ENCODE results near the gene ANAPC4. TPM values are rescaled to one million over a fixed set of nuclear protein-coding genes. Genes with fewer than 3 reads are reported as not detected.

The ANAPC4 gene
- polyA plus RNA-seq, 1 donor from 2014 or later: 78.1 TPM

- H3K9me3 ChIP-seq (ENCODE audit: low read length): no peaks in the 10 kb centered on the region
- no peak overlapping the region for H3K4me2 ChIP-seq (ENCODE audit: low read length)
- no peaks in the 10 kb centered on the region for H3K9me2 ChIP-seq (ENCODE audit: insufficient read depth, low read length)
- no peaks in the 10 kb centered on the region for H3K79me2 ChIP-seq (replicated peaks; ENCODE audit: insufficient read depth, low read length)
- no peak overlapping the region for H3K9ac ChIP-seq (ENCODE audit: low read length)
- no peaks in the 10 kb centered on the region for H4K20me1 ChIP-seq (ENCODE audit: insufficient read depth)
- no peaks in the 10 kb centered on the region for H3K27me3 ChIP-seq (ENCODE audit: insufficient read depth, low read depth, low read length)
- no peak overlapping the region for H3K4me3 ChIP-seq (ENCODE audit: low read length)
- no peak overlapping the region for H3K27ac ChIP-seq (ENCODE audit: low read length)
- no peaks in the 10 kb centered on the region for H3K36me3 ChIP-seq (ENCODE audit: insufficient read depth, low read length)
- H2AFZ ChIP-seq (ENCODE audit: low read depth, low read length): no peak overlapping the region
- no peaks in the 10 kb centered on the region for H3F3A ChIP-seq (ENCODE audit: insufficient read depth, low read length, poor library complexity, severe bottlenecking)
- TF ChIP-seq TAF1 (IDR thresholded peaks at IDR 0.05; ENCODE audit: low read depth) (no peak), POLR2AphosphoS5 (IDR thresholded peaks at IDR 0.05) (no peak), CTCF (IDR thresholded peaks at IDR 0.05; ENCODE audit: poor library complexity, severe bottlenecking) (no peak), EP300 (conservative IDR thresholded peaks at IDR 0.05; ENCODE audit: poor library complexity, severe bottlenecking) (no peak), MXI1 (conservative IDR thresholded peaks at IDR 0.05; ENCODE audit: poor library complexity, severe bottlenecking) (no peak), REST (IDR thresholded peaks at IDR 0.05; ENCODE audit: borderline replicate concordance) (no peak), SMC3 (conservative IDR thresholded peaks at IDR 0.05; ENCODE audit: poor library complexity) (no peak), RAD21 (conservative IDR thresholded peaks at IDR 0.05) (no peak), EZH2 (IDR thresholded peaks at IDR 0.05; ENCODE audit: borderline replicate concordance, insufficient read depth, low read length, poor library complexity, severe bottlenecking) (no peak)
These were observed 66.8 kb downstream of the ANAPC4 start for GRCh38 chr4:25443851-25444250.

GRCh38 chr4:25446611-25447010 is 69.5 kb downstream of the ANAPC4 start:
- no peak overlapping the region for H3K4me2 ChIP-seq (ENCODE audit: low read length)
- H3K36me3 ChIP-seq (ENCODE audit: insufficient read depth, low read length): no peaks in the 10 kb centered on the region
- no peak overlapping the region for H3K4me3 ChIP-seq (ENCODE audit: low read length)
- H3K27ac ChIP-seq (ENCODE audit: low read length): no peak overlapping the region
- no peaks in the 10 kb centered on the region for H3K27me3 ChIP-seq (ENCODE audit: insufficient read depth, low read depth, low read length)
- TF ChIP-seq REST (IDR thresholded peaks at IDR 0.05; ENCODE audit: borderline replicate concordance) (no peak), MXI1 (conservative IDR thresholded peaks at IDR 0.05; ENCODE audit: poor library complexity, severe bottlenecking) (no peak), EZH2 (IDR thresholded peaks at IDR 0.05; ENCODE audit: borderline replicate concordance, insufficient read depth, low read length, poor library complexity, severe bottlenecking) (no peak), EP300 (conservative IDR thresholded peaks at IDR 0.05; ENCODE audit: poor library complexity, severe bottlenecking) (no peak), TAF1 (IDR thresholded peaks at IDR 0.05; ENCODE audit: low read depth) (no peak), RAD21 (conservative IDR thresholded peaks at IDR 0.05) (no peak), SMC3 (conservative IDR thresholded peaks at IDR 0.05; ENCODE audit: poor library complexity) (no peak), CTCF (IDR thresholded peaks at IDR 0.05; ENCODE audit: poor library complexity, severe bottlenecking) (no peak), POLR2AphosphoS5 (IDR thresholded peaks at IDR 0.05) (no peak)
- H3K9ac ChIP-seq (ENCODE audit: low read length): no peak overlapping the region
- no peaks in the 10 kb centered on the region for H3F3A ChIP-seq (ENCODE audit: insufficient read depth, low read length, poor library complexity, severe bottlenecking)
- H3K9me3 ChIP-seq (ENCODE audit: low read length): no peaks in the 10 kb centered on the region
- H2AFZ ChIP-seq (ENCODE audit: low read depth, low read length): no peak overlapping the region
- H3K79me2 ChIP-seq (replicated peaks; ENCODE audit: insufficient read depth, low read length): no peaks in the 10 kb centered on the region
- no peaks in the 10 kb centered on the region for H4K20me1 ChIP-seq (ENCODE audit: insufficient read depth)
- no peaks in the 10 kb centered on the region for H3K9me2 ChIP-seq (ENCODE audit: insufficient read depth, low read length)

Measured in neural cell (in vitro differentiated cells).